GM12878 (cell line): ENCODE data around the gene MCC.

Experiments
- ATF3 ChIP-seq: IDR thresholded peaks from 2 replicates; pipeline ENCODE4 v1.6.1; 2011; ENCODE audit warnings: low read depth, mild to moderate bottlenecking, low read length, moderate library complexity, borderline replicate concordance; ENCODE audit errors: extremely low read depth
- BHLHE40 ChIP-seq, 2 experiments: fragments of 450-650 bp in 1 of 2; IDR thresholded peaks; 2 replicates each; pipeline ENCODE4 v1.6.1; 2011 to 2017; ENCODE audit warnings: low read depth in 2 of 2, borderline replicate concordance in 1 of 2, improper control_type of control experiment in 1 of 2, low read length in 1 of 2, mild to moderate bottlenecking in 1 of 2
- CREM ChIP-seq: IDR thresholded peaks from 2 replicates; pipeline ENCODE4 v1.6.1; 2014; ENCODE audit warnings: antibody characterized with exemption, low read depth
- DPF2 ChIP-seq: fragments of 450-650 bp; IDR thresholded peaks from 2 replicates; pipeline ENCODE4 v1.6.1; 2017; ENCODE audit warnings: mild to moderate bottlenecking
- EGR1 ChIP-seq, 2 experiments: IDR thresholded peaks; 1 replicate in 1 of 2; 2 replicates in 1 of 2; pipeline ENCODE4 v1.6.1; 2011 to 2012; ENCODE audit warnings: low read depth in 2 of 2, low read length in 2 of 2, borderline replicate concordance in 1 of 2, mild to moderate bottlenecking in 1 of 2, moderate library complexity in 1 of 2
- NFYB ChIP-seq: IDR thresholded peaks from 2 replicates; pipeline ENCODE4 v1.6.1; 2011; ENCODE audit warnings: low read depth, mild to moderate bottlenecking, low read length, improper control_type of control experiment, moderate library complexity; ENCODE audit not compliant: insufficient read depth
- PAX8 ChIP-seq: fragments of 450-650 bp; IDR thresholded peaks from 2 replicates; pipeline ENCODE4 v1.6.1; 2017; ENCODE audit warnings: mild to moderate bottlenecking, moderate library complexity
- POLR2A ChIP-seq: IDR thresholded peaks from 2 replicates; pipeline ENCODE4 v1.6.1; 2011; ENCODE audit warnings: low read depth, mild to moderate bottlenecking, low read length
- RAD21 ChIP-seq: IDR thresholded peaks from 2 replicates; pipeline ENCODE4 v1.6.1; 2011; ENCODE audit warnings: mild to moderate bottlenecking, low read depth, low read length, moderate library complexity; ENCODE audit not compliant: insufficient read depth
- REST ChIP-seq: IDR thresholded peaks from 2 replicates; pipeline ENCODE4 v1.6.1; 2012; ENCODE audit warnings: mild to moderate bottlenecking, low read depth, low read length
- SREBF1 ChIP-seq: IDR thresholded peaks from 2 replicates; pipeline ENCODE4 v1.6.1; 2012; ENCODE audit warnings: mild to moderate bottlenecking, low read length
- SRF ChIP-seq, 2 experiments: IDR thresholded peaks; 2 replicates each; pipeline ENCODE4 v1.6.1; 2011; ENCODE audit warnings: low read depth in 2 of 2, low read length in 2 of 2, mild to moderate bottlenecking in 1 of 2, moderate library complexity in 1 of 2

- TF ChIP-seq EGR1 (IDR thresholded peaks at IDR 0.05; ENCODE audit: borderline replicate concordance in 1 of 2, low read depth in 2 of 2, low read length in 2 of 2) (no peak), SREBF1 (no peak), DPF2 (no peak), ATF3 (no peak), RAD21 (no peak), REST (no peak), SRF (IDR thresholded peaks at IDR 0.05; ENCODE audit: low read depth in 2 of 2, low read length in 2 of 2) (no peak), POLR2A (no peak), BHLHE40 (IDR thresholded peaks at IDR 0.05; ENCODE audit: borderline replicate concordance in 1 of 2, low read depth in 2 of 2, low read length in 1 of 2) (no peak), CREM (no peak), NFYB (no peak), PAX8 (no peak)
Observed at GRCh38 chr5:113029614-113030013, 458.6 kb downstream of the MCC start.
